Measurements from ENCODE around the gene COL9A3. TPM values are rescaled to one million over a fixed set of nuclear protein-coding genes. Genes with fewer than 3 reads are reported as not detected.
"Not testable (repeated sequence)": the region's sequence is repeated elsewhere in the genome, so short reads cannot be mapped to it uniquely, and the experiment has no call there.

COL9A3 gene
- polyA plus RNA-seq, 3 donors = 2.9 to 8.1 (median 5.1) TPM

GRCh38 chr20:62839816-62840215 lies 23.0 kb downstream of the COL9A3 start:
- WGBS, 3 donors = 84 to 97% (median 92%) methylated on average over 11 of the region's 11 CpGs
- no peak overlapping the region for H3K27ac ChIP-seq (ENCODE audit: low read depth, low read length)

GRCh38 chr20:62840244-62841197 lies 23.7 kb downstream of the COL9A3 start:
- H3K27ac ChIP-seq (ENCODE audit: low read depth, low read length) = no peak overlapping the region
- 82 to 87% (median 84%) methylated on average over 45 of the region's 45 CpGs for WGBS, 3 donors

- H3K27ac ChIP-seq (ENCODE audit: low read depth, low read length) = no peak overlapping the region
- WGBS, 3 donors = 83 to 88% (median 84%) methylated on average over 16 of the region's 16 CpGs
Measured at GRCh38 chr20:62841705-62842212, 24.9 kb downstream of the COL9A3 start.

- no peak overlapping the region for H3K27ac ChIP-seq (ENCODE audit: low read depth, low read length)
- 95 to 97% (median 95%) methylated on average over 10 of the region's 10 CpGs for WGBS, 3 donors
Measured at GRCh38 chr20:62843656-62844055, 26.8 kb downstream of the COL9A3 start.

- 97 to 98% (median 98%) methylated on average over 7 of the region's 7 CpGs for WGBS, 3 donors
- no peak overlapping the region for H3K27ac ChIP-seq (ENCODE audit: low read depth, low read length)
Measured at GRCh38 chr20:62844182-62844581, 27.3 kb downstream of the COL9A3 start.

GRCh38 chr20:62845416-62846160 lies 28.7 kb downstream of the COL9A3 start:
- 94 to 96% (median 94%) methylated on average over 16 of the region's 16 CpGs for WGBS, 3 donors
- H3K27ac ChIP-seq (ENCODE audit: low read depth, low read length) = no peak overlapping the region

- WGBS, 3 donors = 86 to 95% (median 92%) methylated on average over 19 of the region's 19 CpGs
- H3K27ac ChIP-seq (ENCODE audit: low read depth, low read length) = no peak overlapping the region
Measured at GRCh38 chr20:62846166-62846890, 29.5 kb downstream of the COL9A3 start.

GRCh38 chr20:62848917-62849316 lies 32.1 kb downstream of the COL9A3 start:
- WGBS, 3 donors = 94% methylated on average over 7 of the region's 7 CpGs
- H3K27ac ChIP-seq (ENCODE audit: low read depth, low read length) = not testable (repeated sequence)

- H3K27ac ChIP-seq (ENCODE audit: low read depth, low read length) = no peak overlapping the region
Measured at GRCh38 chr20:62849431-62849830, 32.6 kb downstream of the COL9A3 start.

- whole genome bisulfite sequencing, 3 donors = 85 to 91% (median 89%) methylated on average over 22 of the region's 22 CpGs
- H3K27ac ChIP-seq (ENCODE audit: low read depth, low read length) = no peak overlapping the region
Measured at GRCh38 chr20:62850333-62850974, 33.6 kb downstream of the COL9A3 start.

GRCh38 chr20:62852196-62852595 lies 35.3 kb downstream of the COL9A3 start:
- WGBS, 3 donors = 90 to 92% (median 91%) methylated on average over 8 of the region's 8 CpGs
- no peak overlapping the region for H3K27ac ChIP-seq (ENCODE audit: low read depth, low read length)

GRCh38 chr20:62852841-62853240 lies 36.0 kb downstream of the COL9A3 start:
- 91 to 96% (median 94%) methylated on average over 12 of the region's 12 CpGs for WGBS, 3 donors
- H3K27ac ChIP-seq (ENCODE audit: low read depth, low read length) = no peak overlapping the region

- 85 to 93% (median 86%) methylated on average over 6 of the region's 6 CpGs for WGBS, 3 donors
- not testable (repeated sequence) for H3K27ac ChIP-seq (ENCODE audit: low read depth, low read length)
Measured at GRCh38 chr20:62853304-62853703, 36.5 kb downstream of the COL9A3 start.

GRCh38 chr20:62854121-62854520 lies 37.3 kb downstream of the COL9A3 start:
- WGBS, 3 donors = 93 to 95% (median 93%) methylated on average over 13 of the region's 13 CpGs
- H3K27ac ChIP-seq (ENCODE audit: low read depth, low read length) = no peak overlapping the region

GRCh38 chr20:62855120-62855519 lies 38.3 kb downstream of the COL9A3 start:
- 88 to 97% (median 90%) methylated on average over 5 of the region's 5 CpGs for WGBS, 3 donors
- no peak overlapping the region for H3K27ac ChIP-seq (ENCODE audit: low read depth, low read length)

- H3K27ac ChIP-seq (ENCODE audit: low read depth, low read length) = no peak overlapping the region
- 92 to 95% (median 95%) methylated on average over 25 of the region's 25 CpGs for WGBS, 3 donors
Measured at GRCh38 chr20:62856931-62857619, 40.2 kb downstream of the COL9A3 start.

GRCh38 chr20:62858058-62858830 lies 41.4 kb downstream of the COL9A3 start:
- no peak overlapping the region for H3K27ac ChIP-seq (ENCODE audit: low read depth, low read length)
- 73 to 94% (median 85%) methylated on average over 18 to 19 of the region's 23 CpGs for WGBS, 3 donors

All from adipose tissue (tissue), 3 donors.